HEK293 (cell line): ENCODE measurements around the gene ISG15.

Experiments used
- CTCF ChIA-PET: fragments of 350-600 bp; formaldehyde crosslinking; extraction: SDS; loops from one replicate; lab custom pipeline; 2021; ENCODE audit warnings: antibody characterized with exemption; lab: Yijun Ruan, JAX
- POLR2A ChIA-PET: fragments of 300-600 bp; formaldehyde crosslinking; extraction: SDS; loops from one replicate; lab custom pipeline; 2020; ENCODE audit warnings: antibody characterized with exemption, inconsistent platforms; lab: Yijun Ruan, JAX
- H3K27ac ChIP-seq: fragments of 200-500 bp; sonication (Bioruptor generic); 2 replicates; pipeline ENCODE4 v1.5.1; 2014; ENCODE audit warnings: low read depth, low read length, control low read depth, inconsistent platforms; ENCODE audit errors: extremely low read depth
- H3K36me3 ChIP-seq, 2 experiments: fragments of 200-500 bp in 1 of 2; sonication (Bioruptor generic) in 1 of 2; 1 replicate in 1 of 2; 2 replicates in 1 of 2; pipeline ENCODE4 v1.5.1; 2014 to 2017; ENCODE audit warnings: inconsistent platforms in 2 of 2, low read length in 2 of 2; ENCODE audit not compliant: control insufficient read depth in 2 of 2, insufficient read depth in 1 of 2
- H3K4me1 ChIP-seq: fragments of 200-500 bp; sonication (Bioruptor generic); 2 replicates; pipeline ENCODE4 v1.5.1; 2014; ENCODE audit warnings: mild to moderate bottlenecking, low read length, inconsistent platforms; ENCODE audit not compliant: control insufficient read depth, insufficient read depth
- H3K4me3 ChIP-seq: 2 replicates; pipeline ENCODE4 v1.5.1; 2011; ENCODE audit warnings: low read depth, mild to moderate bottlenecking, control low read depth, low read length, moderate library complexity
- H3K9me3 ChIP-seq: fragments of 200-500 bp; sonication (Bioruptor generic); 2 replicates; pipeline ENCODE4 v1.5.1; 2014; ENCODE audit warnings: low read depth, low read length, inconsistent platforms; ENCODE audit not compliant: control insufficient read depth, insufficient read depth
- BCL11A ChIP-seq: fragments of 450-650 bp; formaldehyde crosslinking; IDR thresholded peaks from 2 replicates; pipeline ENCODE4 v1.5.1; 2016; ENCODE audit warnings: low read depth, missing biosample characterization, missing genetic modification characterization
- GLIS2 ChIP-seq: fragments of 450-650 bp; formaldehyde crosslinking; IDR thresholded peaks from 2 replicates; pipeline ENCODE4 v1.5.1; 2016; ENCODE audit warnings: missing biosample characterization, missing genetic modification characterization
- HOXA7 ChIP-seq: sonication (generic); formaldehyde crosslinking; IDR thresholded peaks from 2 replicates; pipeline ENCODE4 v1.8.1; 2022; ENCODE audit warnings: missing genetic modification reagents, borderline replicate concordance
- KLF10 ChIP-seq: fragments of 450-650 bp; IDR thresholded peaks from 2 replicates; pipeline ENCODE4 v1.5.1; 2018; ENCODE audit warnings: missing biosample characterization, mild to moderate bottlenecking, missing genetic modification characterization
- KLF9 ChIP-seq: fragments of 450-650 bp; formaldehyde crosslinking; IDR thresholded peaks from 2 replicates; pipeline ENCODE4 v1.5.1; 2016; ENCODE audit warnings: missing biosample characterization, missing genetic modification characterization, low read depth
- OVOL3 ChIP-seq: fragments of 450-650 bp; formaldehyde crosslinking; IDR thresholded peaks from 2 replicates; pipeline ENCODE4 v1.5.1; 2016; ENCODE audit warnings: missing biosample characterization, missing genetic modification characterization
- PBX3 ChIP-seq: sonication (generic); formaldehyde crosslinking; IDR thresholded peaks from 2 replicates; pipeline ENCODE4 v1.8.1; 2022; ENCODE audit warnings: mild to moderate bottlenecking, moderate library complexity, missing genetic modification reagents
- ZIC2 ChIP-seq: fragments of 450-650 bp; formaldehyde crosslinking; IDR thresholded peaks from 2 replicates; pipeline ENCODE4 v1.5.1; 2016; ENCODE audit warnings: missing biosample characterization, missing genetic modification characterization
- ZNF138 ChIP-seq: fragments of 450-650 bp; formaldehyde crosslinking; IDR thresholded peaks from 2 replicates; pipeline ENCODE4 v1.5.1; 2016; ENCODE audit warnings: missing biosample characterization, missing genetic modification characterization, borderline replicate concordance
- ZNF148 ChIP-seq: fragments of 450-650 bp; formaldehyde crosslinking; IDR thresholded peaks from 2 replicates; pipeline ENCODE4 v1.5.0; 2017; ENCODE audit warnings: missing biosample characterization, missing genetic modification characterization, borderline replicate concordance
- ZNF223 ChIP-seq: fragments of 450-650 bp; formaldehyde crosslinking; IDR thresholded peaks from 2 replicates; pipeline ENCODE4 v1.5.1; 2016; ENCODE audit warnings: missing biosample characterization, missing genetic modification characterization
- ZNF23 ChIP-seq: fragments of 450-650 bp; formaldehyde crosslinking; IDR thresholded peaks from 2 replicates; pipeline ENCODE4 v1.5.1; 2016; ENCODE audit warnings: missing biosample characterization, missing genetic modification characterization, borderline replicate concordance
- ZNF280C ChIP-seq: fragments of 450-650 bp; formaldehyde crosslinking; IDR thresholded peaks from 2 replicates; pipeline ENCODE4 v1.5.1; 2016; ENCODE audit warnings: missing biosample characterization, missing genetic modification characterization
- ZNF423 ChIP-seq: fragments of 450-650 bp; formaldehyde crosslinking; IDR thresholded peaks from 2 replicates; pipeline ENCODE4 v1.5.1; 2016; ENCODE audit warnings: missing biosample characterization, missing genetic modification characterization
- ZNF426 ChIP-seq: fragments of 450-650 bp; formaldehyde crosslinking; IDR thresholded peaks from 2 replicates; pipeline ENCODE4 v1.5.1; 2017; ENCODE audit warnings: missing biosample characterization, missing genetic modification characterization, mild to moderate bottlenecking, inconsistent platforms, moderate library complexity
- ZNF555 ChIP-seq: fragments of 450-650 bp; formaldehyde crosslinking; conservative IDR thresholded peaks from 2 replicates; pipeline ENCODE4 v1.5.1; 2017; ENCODE audit warnings: missing biosample characterization, mild to moderate bottlenecking, missing genetic modification characterization, inconsistent platforms
- ZNF571 ChIP-seq: fragments of 450-650 bp; formaldehyde crosslinking; IDR thresholded peaks from 2 replicates; pipeline ENCODE4 v1.5.0; 2017; ENCODE audit warnings: missing biosample characterization, missing genetic modification characterization
- ZNF654 ChIP-seq: fragments of 450-650 bp; formaldehyde crosslinking; IDR thresholded peaks from 2 replicates; pipeline ENCODE4 v1.5.1; 2016; ENCODE audit warnings: low read depth, missing biosample characterization, missing genetic modification characterization
- ZNF670 ChIP-seq: fragments of 450-650 bp; formaldehyde crosslinking; IDR thresholded peaks from 2 replicates; pipeline ENCODE4 v1.5.1; 2016; ENCODE audit warnings: missing biosample characterization, missing genetic modification characterization, low read depth
- ZSCAN16 ChIP-seq: fragments of 450-650 bp; formaldehyde crosslinking; IDR thresholded peaks from 2 replicates; pipeline ENCODE4 v1.5.1; 2016; ENCODE audit warnings: missing biosample characterization, missing genetic modification characterization
- TF ChIP-seq, protein P1 (sequence below): fragments of 450-650 bp; formaldehyde crosslinking; IDR thresholded peaks from 2 replicates; pipeline ENCODE4 v1.5.1; 2016; ENCODE audit warnings: missing biosample characterization, missing genetic modification characterization
- TF ChIP-seq, protein P2 (sequence below): fragments of 450-650 bp; formaldehyde crosslinking; IDR thresholded peaks from 2 replicates; pipeline ENCODE4 v1.5.1; 2016; ENCODE audit warnings: missing biosample characterization, missing genetic modification characterization, borderline replicate concordance
- TF ChIP-seq, protein P3 (sequence below): fragments of 450-650 bp; formaldehyde crosslinking; IDR thresholded peaks from 2 replicates; pipeline ENCODE4 v1.5.1; 2016; ENCODE audit warnings: missing biosample characterization, missing genetic modification characterization

Gene ISG15

DNA sequence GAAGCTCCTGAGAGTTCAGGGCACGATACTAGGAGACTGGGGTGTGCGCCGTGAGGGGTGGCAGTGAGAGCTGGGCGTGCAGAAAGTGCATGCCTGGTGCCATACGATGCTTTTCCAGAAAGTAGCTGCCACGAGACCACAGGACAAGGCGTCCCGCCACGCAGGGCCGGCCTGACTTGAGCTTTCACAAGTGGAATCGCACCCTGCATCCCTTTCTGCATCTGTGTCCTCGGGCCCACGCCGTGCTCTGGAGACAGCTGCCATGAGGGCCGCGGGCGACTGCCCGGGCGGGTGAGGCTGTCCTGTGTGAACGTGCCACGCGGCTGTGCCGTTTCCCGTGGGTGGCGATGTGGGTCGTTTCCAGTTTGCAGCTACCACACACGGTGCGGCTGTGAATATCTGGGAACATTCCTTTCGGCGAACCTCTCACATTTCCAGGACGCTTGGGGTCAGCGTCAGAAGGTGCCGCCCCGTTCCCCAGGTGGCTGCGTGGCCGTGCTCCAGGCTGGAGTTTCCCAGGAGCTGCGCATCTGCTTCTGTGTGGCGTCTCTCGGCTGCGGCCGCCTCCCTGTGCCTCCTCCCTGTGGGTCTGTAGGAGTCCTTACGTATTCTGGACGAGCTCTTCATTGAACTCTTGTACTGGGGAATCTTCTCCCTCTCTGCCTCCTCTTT, 30.4 kb upstream of the ISG15 start (continued):
- TF ChIP-seq, protein P1, sequence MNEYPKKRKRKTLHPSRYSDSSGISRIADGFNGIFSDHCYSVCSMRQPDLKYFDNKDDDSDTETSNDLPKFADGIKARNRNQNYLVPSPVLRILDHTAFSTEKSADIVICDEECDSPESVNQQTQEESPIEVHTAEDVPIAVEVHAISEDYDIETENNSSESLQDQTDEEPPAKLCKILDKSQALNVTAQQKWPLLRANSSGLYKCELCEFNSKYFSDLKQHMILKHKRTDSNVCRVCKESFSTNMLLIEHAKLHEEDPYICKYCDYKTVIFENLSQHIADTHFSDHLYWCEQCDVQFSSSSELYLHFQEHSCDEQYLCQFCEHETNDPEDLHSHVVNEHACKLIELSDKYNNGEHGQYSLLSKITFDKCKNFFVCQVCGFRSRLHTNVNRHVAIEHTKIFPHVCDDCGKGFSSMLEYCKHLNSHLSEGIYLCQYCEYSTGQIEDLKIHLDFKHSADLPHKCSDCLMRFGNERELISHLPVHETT (tag by site-specific recombination) = no peak

- H3K9me3 ChIP-seq = no peaks in the 10 kb centered on the region
- H3K4me1 ChIP-seq = no peaks in the 10 kb centered on the region
- ChIA-PET POLR2A (interaction anchor here (0.9 to 2.0 kb wide), 2 partner anchors 11 to 308 kb away, joined by 3 to 11 read pairs; no protein-coding TSS in a partner anchor), CTCF (interaction anchor here (0.6 to 4.0 kb wide), 29 partner anchors 8 to 343 kb away, joined by 3 to 53 read pairs (median 4); partner anchors contain the start of gene AGRN)
- H3K36me3 ChIP-seq = no peaks in the 10 kb centered on the region
- H3K4me3 ChIP-seq = no peak overlapping the region
- H3K27ac ChIP-seq = no peak overlapping the region
- no peak for TF ChIP-seq ZNF571 (tag by site-specific recombination)
- 0 out of 2 replicates have a peak, but pooled peaks have one; percentile 39 for TF ChIP-seq PBX3
- no peak for TF ChIP-seq ZNF223
- no peak for TF ChIP-seq ZNF280C (tag by site-specific recombination)
- TF ChIP-seq, protein P2, sequence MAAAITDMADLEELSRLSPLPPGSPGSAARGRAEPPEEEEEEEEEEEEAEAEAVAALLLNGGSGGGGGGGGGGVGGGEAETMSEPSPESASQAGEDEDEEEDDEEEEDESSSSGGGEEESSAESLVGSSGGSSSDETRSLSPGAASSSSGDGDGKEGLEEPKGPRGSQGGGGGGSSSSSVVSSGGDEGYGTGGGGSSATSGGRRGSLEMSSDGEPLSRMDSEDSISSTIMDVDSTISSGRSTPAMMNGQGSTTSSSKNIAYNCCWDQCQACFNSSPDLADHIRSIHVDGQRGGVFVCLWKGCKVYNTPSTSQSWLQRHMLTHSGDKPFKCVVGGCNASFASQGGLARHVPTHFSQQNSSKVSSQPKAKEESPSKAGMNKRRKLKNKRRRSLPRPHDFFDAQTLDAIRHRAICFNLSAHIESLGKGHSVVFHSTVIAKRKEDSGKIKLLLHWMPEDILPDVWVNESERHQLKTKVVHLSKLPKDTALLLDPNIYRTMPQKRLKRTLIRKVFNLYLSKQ (tag by site-specific recombination) = no peak
- TF ChIP-seq HOXA7 (CRISPR knock-in tag) = no peak
- TF ChIP-seq ZNF138 (tag by site-specific recombination) = no peak
- no peak for TF ChIP-seq ZSCAN16 (tag by site-specific recombination)
- TF ChIP-seq, protein P3, sequence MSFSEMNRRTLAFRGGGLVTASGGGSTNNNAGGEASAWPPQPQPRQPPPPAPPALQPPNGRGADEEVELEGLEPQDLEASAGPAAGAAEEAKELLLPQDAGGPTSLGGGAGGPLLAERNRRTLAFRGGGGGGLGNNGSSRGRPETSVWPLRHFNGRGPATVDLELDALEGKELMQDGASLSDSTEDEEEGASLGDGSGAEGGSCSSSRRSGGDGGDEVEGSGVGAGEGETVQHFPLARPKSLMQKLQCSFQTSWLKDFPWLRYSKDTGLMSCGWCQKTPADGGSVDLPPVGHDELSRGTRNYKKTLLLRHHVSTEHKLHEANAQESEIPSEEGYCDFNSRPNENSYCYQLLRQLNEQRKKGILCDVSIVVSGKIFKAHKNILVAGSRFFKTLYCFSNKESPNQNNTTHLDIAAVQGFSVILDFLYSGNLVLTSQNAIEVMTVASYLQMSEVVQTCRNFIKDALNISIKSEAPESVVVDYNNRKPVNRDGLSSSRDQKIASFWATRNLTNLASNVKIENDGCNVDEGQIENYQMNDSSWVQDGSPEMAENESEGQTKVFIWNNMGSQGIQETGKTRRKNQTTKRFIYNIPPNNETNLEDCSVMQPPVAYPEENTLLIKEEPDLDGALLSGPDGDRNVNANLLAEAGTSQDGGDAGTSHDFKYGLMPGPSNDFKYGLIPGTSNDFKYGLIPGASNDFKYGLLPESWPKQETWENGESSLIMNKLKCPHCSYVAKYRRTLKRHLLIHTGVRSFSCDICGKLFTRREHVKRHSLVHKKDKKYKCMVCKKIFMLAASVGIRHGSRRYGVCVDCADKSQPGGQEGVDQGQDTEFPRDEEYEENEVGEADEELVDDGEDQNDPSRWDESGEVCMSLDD (tag by site-specific recombination) = peak; percentile 56
- TF ChIP-seq ZNF555 = no peak
- TF ChIP-seq ZNF23 (tag by site-specific recombination) = no peak
- TF ChIP-seq ZIC2 (tag by site-specific recombination) = no peak
- TF ChIP-seq KLF10 (tag by site-specific recombination) = no peak
- TF ChIP-seq KLF9 (tag by site-specific recombination) = 0 out of 2 replicates have a peak, but pooled peaks have one; percentile 20
- TF ChIP-seq OVOL3 = no peak
- no peak for TF ChIP-seq ZNF423 (tag by site-specific recombination)
- no peak for TF ChIP-seq ZNF654 (tag by site-specific recombination)
- TF ChIP-seq BCL11A = no peak
- no peak for TF ChIP-seq ZNF670 (tag by site-specific recombination)
- TF ChIP-seq GLIS2 (tag by site-specific recombination) = peak; percentile 77
- TF ChIP-seq ZNF148 (tag by site-specific recombination) = no peak
- TF ChIP-seq ZNF426 (tag by site-specific recombination) = no peak
Measured at GRCh38 chr1:983798-984475, 29.4 kb upstream of the ISG15 start.
